22Rv1 (cell line): ENCODE results near the gene AP1S3.

Experiments
- H3K27ac ChIP-seq: fragments of 450-650 bp; 2 replicates; pipeline ENCODE4 v1.5.1; 2017
- ZFX ChIP-seq: fragments of 450-650 bp; IDR thresholded peaks from 2 replicates; pipeline ENCODE4 v1.6.1; 2017; ENCODE audit warnings: antibody characterized with exemption, borderline replicate concordance
- TF ChIP-seq, protein P1 (sequence below): fragments of 450-650 bp; IDR thresholded peaks from 2 replicates; pipeline ENCODE4 v1.5.1; 2017; ENCODE audit warnings: mild to moderate bottlenecking

Gene AP1S3

DNA sequence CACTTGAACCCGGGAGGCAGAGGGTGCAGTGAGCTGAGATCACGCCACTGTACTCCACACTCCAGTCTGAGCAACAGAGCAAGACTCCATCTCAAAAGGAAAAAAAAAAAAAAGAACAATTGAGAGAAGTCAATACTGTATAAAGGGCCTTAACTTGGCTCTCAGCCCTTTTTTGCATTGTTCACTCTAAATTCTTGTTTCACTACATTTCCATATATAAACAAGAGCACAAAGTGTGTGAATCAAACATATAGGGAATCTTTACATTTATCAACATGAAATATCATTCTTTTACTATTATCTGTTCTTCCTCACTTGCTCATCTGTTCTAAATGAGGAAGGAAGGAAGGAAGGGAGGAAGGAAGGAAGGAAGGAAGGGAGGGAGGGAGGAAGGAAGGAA is 90.8 kb downstream of the AP1S3 start:
- TF ChIP-seq, protein P1, sequence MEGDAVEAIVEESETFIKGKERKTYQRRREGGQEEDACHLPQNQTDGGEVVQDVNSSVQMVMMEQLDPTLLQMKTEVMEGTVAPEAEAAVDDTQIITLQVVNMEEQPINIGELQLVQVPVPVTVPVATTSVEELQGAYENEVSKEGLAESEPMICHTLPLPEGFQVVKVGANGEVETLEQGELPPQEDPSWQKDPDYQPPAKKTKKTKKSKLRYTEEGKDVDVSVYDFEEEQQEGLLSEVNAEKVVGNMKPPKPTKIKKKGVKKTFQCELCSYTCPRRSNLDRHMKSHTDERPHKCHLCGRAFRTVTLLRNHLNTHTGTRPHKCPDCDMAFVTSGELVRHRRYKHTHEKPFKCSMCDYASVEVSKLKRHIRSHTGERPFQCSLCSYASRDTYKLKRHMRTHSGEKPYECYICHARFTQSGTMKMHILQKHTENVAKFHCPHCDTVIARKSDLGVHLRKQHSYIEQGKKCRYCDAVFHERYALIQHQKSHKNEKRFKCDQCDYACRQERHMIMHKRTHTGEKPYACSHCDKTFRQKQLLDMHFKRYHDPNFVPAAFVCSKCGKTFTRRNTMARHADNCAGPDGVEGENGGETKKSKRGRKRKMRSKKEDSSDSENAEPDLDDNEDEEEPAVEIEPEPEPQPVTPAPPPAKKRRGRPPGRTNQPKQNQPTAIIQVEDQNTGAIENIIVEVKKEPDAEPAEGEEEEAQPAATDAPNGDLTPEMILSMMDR = no peak
- no peak for TF ChIP-seq ZFX
- H3K27ac ChIP-seq = no peak overlapping the region

GRCh38 chr2:223744580-223744979 is 92.8 kb downstream of the AP1S3 start:
- TF ChIP-seq, protein P1 = no peak
- TF ChIP-seq ZFX = no peak
- no peak overlapping the region for H3K27ac ChIP-seq

DNA sequence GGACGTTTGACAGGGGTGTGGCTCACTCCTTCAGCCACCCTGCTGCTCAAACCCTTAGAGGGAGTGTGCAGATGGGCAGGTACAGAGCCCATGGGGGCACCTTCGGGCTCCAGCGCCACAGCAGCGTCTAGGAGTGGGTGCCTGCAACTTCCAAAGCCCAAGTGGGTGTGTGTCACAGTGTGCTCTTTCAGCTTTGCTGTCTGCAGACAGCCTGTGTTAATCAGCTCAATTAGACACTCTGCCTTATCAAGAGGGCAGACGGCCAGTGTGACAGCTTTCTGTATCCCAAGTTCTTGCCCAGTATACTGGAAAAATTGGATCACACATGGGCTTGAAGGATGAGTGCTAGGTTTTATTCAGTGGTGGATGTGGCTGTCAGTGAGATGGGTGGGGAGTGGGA is 96.7 kb downstream of the AP1S3 start:
- H3K27ac ChIP-seq = no peak overlapping the region
- TF ChIP-seq ZFX = no peak
- TF ChIP-seq, protein P1 = no peak

- H3K27ac ChIP-seq = no peak overlapping the region
- no peak for TF ChIP-seq ZFX
- TF ChIP-seq, protein P1 = no peak
Measured at GRCh38 chr2:223737207-223737606, 100.2 kb downstream of the AP1S3 start.

DNA sequence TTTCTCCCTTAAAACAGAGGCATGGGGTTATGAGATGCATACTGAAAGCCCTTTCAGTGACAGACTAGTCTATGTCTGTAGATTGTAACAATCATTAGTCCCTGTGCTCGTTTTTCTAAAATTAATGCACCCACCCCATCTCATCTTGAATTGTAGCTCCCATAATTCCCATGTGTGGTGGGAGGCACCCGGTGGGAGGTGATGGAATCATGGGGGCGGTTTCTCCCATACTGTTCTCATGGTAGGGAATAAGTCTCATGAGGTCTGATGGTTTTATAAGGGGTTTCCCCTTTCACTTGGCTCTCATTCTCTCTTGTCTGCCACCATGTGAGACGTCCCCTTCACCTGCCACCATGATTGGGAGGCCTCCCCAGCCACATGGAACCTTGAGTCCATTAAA is 100.9 kb downstream of the AP1S3 start:
- no peak for TF ChIP-seq ZFX
- TF ChIP-seq, protein P1 = no peak
- H3K27ac ChIP-seq = no peak overlapping the region

DNA sequence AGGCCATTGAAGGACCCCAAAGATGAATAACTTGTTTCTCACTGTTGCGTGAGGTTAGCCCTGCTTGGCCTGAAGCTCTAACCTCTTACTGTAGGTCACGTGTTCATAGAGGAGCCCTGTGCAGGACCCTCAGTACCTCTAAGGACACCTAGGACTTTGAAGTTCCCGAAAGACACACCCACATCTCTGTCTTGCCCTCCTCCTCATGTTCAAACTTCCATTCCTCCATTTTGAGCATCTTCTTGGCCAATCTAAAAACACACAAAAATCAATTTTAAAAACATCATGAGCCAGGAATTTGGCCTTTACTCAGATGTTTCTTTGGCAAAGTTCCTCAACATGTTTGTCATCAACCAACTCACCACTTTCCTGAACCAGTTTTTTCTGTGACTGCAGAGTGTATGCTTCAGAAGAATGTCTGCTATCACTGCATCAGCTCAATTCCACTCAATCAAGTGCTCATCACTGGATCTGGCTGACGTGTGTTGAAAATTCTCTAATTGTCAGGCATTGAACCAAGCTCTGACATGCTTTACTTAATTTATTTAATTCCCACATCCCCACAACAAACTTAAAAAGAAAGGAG is 101.6 kb downstream of the AP1S3 start:
- TF ChIP-seq ZFX = no peak
- TF ChIP-seq, protein P1 = no peak
- H3K27ac ChIP-seq = no peak overlapping the region

DNA sequence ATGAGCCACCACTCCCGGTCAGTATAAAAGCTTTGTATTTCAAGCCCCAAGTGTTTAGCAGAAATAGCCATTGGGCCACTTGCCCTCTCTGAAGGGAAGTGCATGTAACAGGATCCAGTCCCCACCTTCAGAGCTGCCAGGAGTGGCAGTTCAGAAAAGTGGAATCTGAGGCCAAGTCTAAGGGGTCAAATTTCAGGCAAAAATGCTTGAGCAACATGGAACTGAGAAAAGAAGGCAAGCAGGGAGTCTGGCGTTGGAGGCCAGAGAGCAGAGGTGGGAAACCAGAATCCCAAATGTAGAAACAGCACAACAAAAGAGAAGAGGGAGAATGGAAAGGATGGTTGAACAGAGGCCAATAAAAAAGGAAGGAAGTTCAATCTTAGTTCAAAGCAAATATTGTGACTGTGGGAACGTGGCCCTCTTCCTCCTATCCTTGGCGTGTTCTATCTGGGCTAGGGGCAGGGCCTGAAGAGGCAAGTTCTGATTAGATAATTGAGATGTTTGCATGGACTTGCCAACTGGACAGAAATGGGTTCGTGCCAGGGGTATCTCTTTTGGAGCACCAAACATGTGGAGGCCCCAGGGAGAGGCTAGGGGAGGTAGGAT is 102.2 kb downstream of the AP1S3 start:
- TF ChIP-seq, protein P1 = no peak
- no peak for TF ChIP-seq ZFX
- no peak overlapping the region for H3K27ac ChIP-seq
